Tibial nerve (tissue), 4 donors: ENCODE results near the gene MSI2.

Source experiments
- EP300 ChIP-seq, 2 donors: sonication (generic); formaldehyde crosslinking; IDR thresholded peaks; one replicate each; pipeline ENCODE4 v1.6.1; 2017; ENCODE audit warnings: antibody characterized with exemption in 2 of 2, mild to moderate bottlenecking in 1 of 2
- TF ChIP-seq, protein P1 (sequence below), 5 experiments: fragments of 200-600 bp in 3 of 5; fragments of 450-650 bp in 2 of 5; sonication (generic) in 3 of 5; IDR thresholded peaks; one replicate each; pipeline ENCODE4 v1.5.1; 2016 to 2019; ENCODE audit warnings: antibody characterized with exemption in 5 of 5, mild to moderate bottlenecking in 3 of 5, moderate library complexity in 2 of 5

DNA sequence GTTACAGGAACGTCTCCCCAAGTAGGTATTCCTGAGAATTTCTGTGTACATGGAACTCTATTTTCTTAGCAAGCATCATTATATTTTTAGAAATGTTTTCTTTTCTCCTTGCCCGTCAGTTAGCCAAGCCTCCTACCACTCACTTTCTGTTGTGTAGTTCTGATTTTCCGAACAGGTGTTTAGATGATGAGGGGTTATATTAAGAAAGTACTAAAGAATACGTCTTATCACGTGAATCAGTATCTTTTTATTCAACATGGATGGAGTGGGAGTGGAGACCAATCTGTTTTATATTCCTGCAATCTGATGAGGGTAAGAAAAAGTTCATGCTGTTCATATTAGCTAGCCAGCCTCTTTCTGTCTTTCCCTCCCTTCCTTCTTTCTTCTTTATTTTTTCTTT lies 29.4 kb downstream of the MSI2 start:
- no peak for TF ChIP-seq EP300 (IDR thresholded peaks at IDR 0.05)
- TF ChIP-seq, protein P1, sequence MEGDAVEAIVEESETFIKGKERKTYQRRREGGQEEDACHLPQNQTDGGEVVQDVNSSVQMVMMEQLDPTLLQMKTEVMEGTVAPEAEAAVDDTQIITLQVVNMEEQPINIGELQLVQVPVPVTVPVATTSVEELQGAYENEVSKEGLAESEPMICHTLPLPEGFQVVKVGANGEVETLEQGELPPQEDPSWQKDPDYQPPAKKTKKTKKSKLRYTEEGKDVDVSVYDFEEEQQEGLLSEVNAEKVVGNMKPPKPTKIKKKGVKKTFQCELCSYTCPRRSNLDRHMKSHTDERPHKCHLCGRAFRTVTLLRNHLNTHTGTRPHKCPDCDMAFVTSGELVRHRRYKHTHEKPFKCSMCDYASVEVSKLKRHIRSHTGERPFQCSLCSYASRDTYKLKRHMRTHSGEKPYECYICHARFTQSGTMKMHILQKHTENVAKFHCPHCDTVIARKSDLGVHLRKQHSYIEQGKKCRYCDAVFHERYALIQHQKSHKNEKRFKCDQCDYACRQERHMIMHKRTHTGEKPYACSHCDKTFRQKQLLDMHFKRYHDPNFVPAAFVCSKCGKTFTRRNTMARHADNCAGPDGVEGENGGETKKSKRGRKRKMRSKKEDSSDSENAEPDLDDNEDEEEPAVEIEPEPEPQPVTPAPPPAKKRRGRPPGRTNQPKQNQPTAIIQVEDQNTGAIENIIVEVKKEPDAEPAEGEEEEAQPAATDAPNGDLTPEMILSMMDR (IDR thresholded peaks at IDR 0.05), result no peak
